ENCODE measurements around the gene FBXO34. TPM values are rescaled to one million over a fixed set of nuclear protein-coding genes. Genes with fewer than 3 reads are reported as not detected.

The FBXO34 gene
- total RNA-seq, 1 experiment from 2014 or later, result 18.8 TPM

DNA sequence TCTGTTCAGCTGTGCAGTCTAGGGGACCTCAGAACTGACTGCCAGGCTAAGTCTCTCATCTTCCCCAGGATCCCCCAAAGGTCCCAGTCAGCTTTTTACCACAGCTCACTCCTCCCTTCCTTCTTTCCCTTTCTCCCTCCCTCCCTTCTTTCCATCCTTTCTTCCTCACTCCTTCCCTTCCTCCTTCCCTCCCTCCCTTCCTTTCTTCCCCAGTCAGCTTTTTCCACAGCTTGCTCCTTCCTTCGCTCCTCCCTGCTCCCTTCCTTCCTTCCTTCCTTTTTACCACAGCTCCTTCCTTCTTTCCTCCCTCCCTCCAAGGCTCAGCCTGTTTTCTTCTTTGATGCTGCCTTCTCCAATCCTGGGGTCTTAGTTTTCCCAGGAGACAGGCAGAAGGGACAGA, 101.2 kb downstream of the FBXO34 start:
- Histone ChIP-seq H3K36me3 (ENCODE audit: control insufficient read depth, insufficient read depth, low read length) (peaks cover 2% of the 10 kb centered on the region; the same call in 1 of the 2 replicates), H3K9me3 (ENCODE audit: control insufficient read depth, insufficient read depth, low read depth, low read length) (no peaks in the 10 kb centered on the region), H3K27me3 (ENCODE audit: control insufficient read depth, insufficient read depth, low read length) (no peaks in the 10 kb centered on the region), H3K27ac (ENCODE audit: low read length) (no peak overlapping the region), H3K4me3 (ENCODE audit: low read depth in 2 of 2, low read length in 2 of 2) (no peak overlapping the region), H3K4me1 (ENCODE audit: control insufficient read depth, insufficient read depth, low read length) (no peaks in the 10 kb centered on the region)
- BruUV-seq (replicated peaks), result no TSS peak
- TF ChIP-seq REST (IDR thresholded peaks at IDR 0.05; ENCODE audit: insufficient read depth in 1 of 2, low read depth in 2 of 2, low read length in 1 of 2) (no peak), CTCF (IDR thresholded peaks at IDR 0.05) (no peak)
- POLR2A ChIA-PET, result no interaction called here
- in situ Hi-C loops (cut with HindIII; ENCODE audit: low pct_unique_long_range_greater_than_20kb, low sequenced_read_pairs), result no loop called here
- DNase-seq (ENCODE audit: low read depth, low spot score) (no peak), ATAC-seq (no peak)
- intact Hi-C loops (cut with micrococcal nuclease; ENCODE audit: unreplicated experiment), result no loop called here
- CTCF ChIA-PET, result no interaction called here

- Histone ChIP-seq H3K36me3 (ENCODE audit: control insufficient read depth, insufficient read depth, low read length) (peaks cover 2% of the 10 kb centered on the region; the same call in 1 of the 2 replicates), H3K4me3 (ENCODE audit: low read depth in 2 of 2, low read length in 2 of 2) (no peak overlapping the region), H3K27me3 (ENCODE audit: control insufficient read depth, insufficient read depth, low read length) (no peaks in the 10 kb centered on the region), H3K4me1 (ENCODE audit: control insufficient read depth, insufficient read depth, low read length) (no peaks in the 10 kb centered on the region), H3K27ac (ENCODE audit: low read length) (no peak overlapping the region), H3K9me3 (ENCODE audit: control insufficient read depth, insufficient read depth, low read depth, low read length) (no peaks in the 10 kb centered on the region)
- in situ Hi-C loops (cut with HindIII; ENCODE audit: low pct_unique_long_range_greater_than_20kb, low sequenced_read_pairs), result no loop called here
- CTCF ChIA-PET, result no interaction called here
- POLR2A ChIA-PET, result no interaction called here
- no peak for DNase-seq (ENCODE audit: low read depth, low spot score)
- BruUV-seq (replicated peaks), result no TSS peak
- intact Hi-C loops (cut with micrococcal nuclease; ENCODE audit: unreplicated experiment), result no loop called here
- ATAC-seq, result no peak
- no peak for TF ChIP-seq TCF7L2 (IDR thresholded peaks at IDR 0.05; ENCODE audit: low read depth, low read length)
- TF ChIP-seq CTCF (IDR thresholded peaks at IDR 0.05), result no peak
- no peak for TF ChIP-seq REST (IDR thresholded peaks at IDR 0.05; ENCODE audit: insufficient read depth in 1 of 2, low read depth in 2 of 2, low read length in 1 of 2)
- TF ChIP-seq POLR2AphosphoS5 (IDR thresholded peaks at IDR 0.05; ENCODE audit: low read depth, low read length), result no peak
- no peak for TF ChIP-seq SIN3A (IDR thresholded peaks at IDR 0.05; ENCODE audit: borderline replicate concordance, insufficient read depth, low read depth, low read length)
These were observed 101.6 kb downstream of the FBXO34 start for GRCh38 chr14:55372825-55373224.

Measured in Panc1 (cell line).